A549 (cell line): Measurements from ENCODE around the gene CD96.

Source experiments
- EP300 ChIP-seq, 2 experiments: fragments of >200 bp; sonication (Bioruptor Twin); formaldehyde crosslinking; IDR thresholded peaks; 2 replicates in 1 of 2; 3 replicates in 1 of 2; pipeline ENCODE4 v1.6.1; 2016 to 2017
- JUN ChIP-seq, 2 experiments: fragments of >200 bp; sonication (Bioruptor Twin); formaldehyde crosslinking; IDR thresholded peaks; 2 replicates in 1 of 2; 3 replicates in 1 of 2; pipeline ENCODE4 v1.6.1; 2016 to 2017
- JUNB ChIP-seq: fragments of >200 bp; sonication (Bioruptor Twin); formaldehyde crosslinking; IDR thresholded peaks from 2 replicates; pipeline ENCODE4 v1.6.1; 2016
- MYC ChIP-seq: IDR thresholded peaks from 2 replicates; pipeline ENCODE4 v1.6.1; 2012; ENCODE audit warnings: mild to moderate bottlenecking, inconsistent platforms, low read length, improper control_type of control experiment, borderline replicate concordance
- POLR2A ChIP-seq: IDR thresholded peaks from 2 replicates; pipeline ENCODE4 v1.6.1; 2012; ENCODE audit warnings: mild to moderate bottlenecking, low read length
- POLR2AphosphoS2 ChIP-seq: conservative IDR thresholded peaks from 2 replicates; pipeline ENCODE4 v1.6.1; 2012; ENCODE audit warnings: low read length, improper control_type of control experiment, inconsistent platforms
- RAD21 ChIP-seq, 2 experiments: fragments of >200 bp in 1 of 2; sonication (Bioruptor Twin) in 1 of 2; formaldehyde crosslinking in 1 of 2; IDR thresholded peaks in 1 of 2; conservative IDR thresholded peaks in 1 of 2; 2 replicates in 1 of 2; 3 replicates in 1 of 2; pipeline ENCODE4 v1.6.1; 2012 to 2018; ENCODE audit warnings: inconsistent platforms in 1 of 2
- RARB ChIP-seq: fragments of 250-450 bp; sonication (Bioruptor Pico); IDR thresholded peaks from 2 replicates; pipeline ENCODE4 v1.8.0; 2021; ENCODE audit warnings: mild to moderate bottlenecking, moderate library complexity
- TP53 ChIP-seq: fragments of 250-450 bp; sonication (Bioruptor Pico); IDR thresholded peaks from 2 replicates; pipeline ENCODE4 v1.5.0; 2021; ENCODE audit warnings: mild to moderate bottlenecking, moderate library complexity
- TF ChIP-seq, protein P1 (sequence below): fragments of >200 bp; sonication (Bioruptor Twin); formaldehyde crosslinking; IDR thresholded peaks from 3 replicates; pipeline ENCODE4 v1.5.1; 2016
- TF ChIP-seq, protein P2 (sequence below): fragments of 450-650 bp; IDR thresholded peaks from 2 replicates; pipeline ENCODE4 v1.6.1; 2014; ENCODE audit warnings: antibody characterized with exemption
- TF ChIP-seq, protein P3 (sequence below): fragments of 200-600 bp; sonication (generic); IDR thresholded peaks from 2 replicates; pipeline ENCODE4 v1.6.1; 2016; ENCODE audit warnings: antibody characterized with exemption, mild to moderate bottlenecking, moderate library complexity

DNA sequence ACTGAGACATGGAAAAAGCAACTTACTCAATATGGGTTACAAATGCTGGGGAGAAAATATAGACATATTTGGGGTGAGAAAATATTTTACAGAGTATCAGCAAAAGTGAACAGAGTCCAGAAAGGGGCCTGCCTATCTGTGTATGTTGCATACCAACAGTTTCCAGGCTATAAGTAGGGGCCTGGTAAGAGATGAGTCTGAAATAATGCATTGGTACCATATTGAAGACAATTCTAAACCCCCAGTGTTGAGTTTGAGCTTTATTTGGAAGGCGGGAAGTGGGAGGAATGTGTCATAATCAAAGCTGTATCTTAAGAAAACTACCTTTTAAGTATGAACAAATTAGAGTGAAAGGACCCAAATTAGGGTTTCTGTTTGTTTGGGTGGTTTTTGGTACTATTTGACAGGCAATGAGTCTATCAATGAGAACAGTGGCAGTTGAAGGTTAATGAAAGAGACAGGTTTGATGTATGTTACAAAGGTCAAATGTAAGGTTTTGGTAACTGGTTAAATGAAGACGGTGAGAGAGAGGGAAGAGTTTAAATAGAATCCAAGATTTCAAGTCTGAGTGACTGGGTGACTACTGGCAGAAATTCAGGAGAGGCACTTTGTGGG lies 159.4 kb downstream of the CD96 start:
- TF ChIP-seq, protein P1, sequence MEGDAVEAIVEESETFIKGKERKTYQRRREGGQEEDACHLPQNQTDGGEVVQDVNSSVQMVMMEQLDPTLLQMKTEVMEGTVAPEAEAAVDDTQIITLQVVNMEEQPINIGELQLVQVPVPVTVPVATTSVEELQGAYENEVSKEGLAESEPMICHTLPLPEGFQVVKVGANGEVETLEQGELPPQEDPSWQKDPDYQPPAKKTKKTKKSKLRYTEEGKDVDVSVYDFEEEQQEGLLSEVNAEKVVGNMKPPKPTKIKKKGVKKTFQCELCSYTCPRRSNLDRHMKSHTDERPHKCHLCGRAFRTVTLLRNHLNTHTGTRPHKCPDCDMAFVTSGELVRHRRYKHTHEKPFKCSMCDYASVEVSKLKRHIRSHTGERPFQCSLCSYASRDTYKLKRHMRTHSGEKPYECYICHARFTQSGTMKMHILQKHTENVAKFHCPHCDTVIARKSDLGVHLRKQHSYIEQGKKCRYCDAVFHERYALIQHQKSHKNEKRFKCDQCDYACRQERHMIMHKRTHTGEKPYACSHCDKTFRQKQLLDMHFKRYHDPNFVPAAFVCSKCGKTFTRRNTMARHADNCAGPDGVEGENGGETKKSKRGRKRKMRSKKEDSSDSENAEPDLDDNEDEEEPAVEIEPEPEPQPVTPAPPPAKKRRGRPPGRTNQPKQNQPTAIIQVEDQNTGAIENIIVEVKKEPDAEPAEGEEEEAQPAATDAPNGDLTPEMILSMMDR: no peak
- TF ChIP-seq POLR2A (no peak), RARB (CRISPR knock-in tag) (no peak), MYC (no peak), TP53 (no peak), JUNB (no peak), RAD21 (conservative IDR thresholded peaks at IDR 0.05 in 1 of 2, IDR thresholded peaks at IDR 0.05 in 1 of 2) (no peak), POLR2AphosphoS2 (no peak), JUN (IDR thresholded peaks at IDR 0.05) (no peak), EP300 (IDR thresholded peaks at IDR 0.05) (no peak)
- TF ChIP-seq, protein P2, sequence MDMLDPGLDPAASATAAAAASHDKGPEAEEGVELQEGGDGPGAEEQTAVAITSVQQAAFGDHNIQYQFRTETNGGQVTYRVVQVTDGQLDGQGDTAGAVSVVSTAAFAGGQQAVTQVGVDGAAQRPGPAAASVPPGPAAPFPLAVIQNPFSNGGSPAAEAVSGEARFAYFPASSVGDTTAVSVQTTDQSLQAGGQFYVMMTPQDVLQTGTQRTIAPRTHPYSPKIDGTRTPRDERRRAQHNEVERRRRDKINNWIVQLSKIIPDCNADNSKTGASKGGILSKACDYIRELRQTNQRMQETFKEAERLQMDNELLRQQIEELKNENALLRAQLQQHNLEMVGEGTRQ: no peak
- TF ChIP-seq, protein P3, sequence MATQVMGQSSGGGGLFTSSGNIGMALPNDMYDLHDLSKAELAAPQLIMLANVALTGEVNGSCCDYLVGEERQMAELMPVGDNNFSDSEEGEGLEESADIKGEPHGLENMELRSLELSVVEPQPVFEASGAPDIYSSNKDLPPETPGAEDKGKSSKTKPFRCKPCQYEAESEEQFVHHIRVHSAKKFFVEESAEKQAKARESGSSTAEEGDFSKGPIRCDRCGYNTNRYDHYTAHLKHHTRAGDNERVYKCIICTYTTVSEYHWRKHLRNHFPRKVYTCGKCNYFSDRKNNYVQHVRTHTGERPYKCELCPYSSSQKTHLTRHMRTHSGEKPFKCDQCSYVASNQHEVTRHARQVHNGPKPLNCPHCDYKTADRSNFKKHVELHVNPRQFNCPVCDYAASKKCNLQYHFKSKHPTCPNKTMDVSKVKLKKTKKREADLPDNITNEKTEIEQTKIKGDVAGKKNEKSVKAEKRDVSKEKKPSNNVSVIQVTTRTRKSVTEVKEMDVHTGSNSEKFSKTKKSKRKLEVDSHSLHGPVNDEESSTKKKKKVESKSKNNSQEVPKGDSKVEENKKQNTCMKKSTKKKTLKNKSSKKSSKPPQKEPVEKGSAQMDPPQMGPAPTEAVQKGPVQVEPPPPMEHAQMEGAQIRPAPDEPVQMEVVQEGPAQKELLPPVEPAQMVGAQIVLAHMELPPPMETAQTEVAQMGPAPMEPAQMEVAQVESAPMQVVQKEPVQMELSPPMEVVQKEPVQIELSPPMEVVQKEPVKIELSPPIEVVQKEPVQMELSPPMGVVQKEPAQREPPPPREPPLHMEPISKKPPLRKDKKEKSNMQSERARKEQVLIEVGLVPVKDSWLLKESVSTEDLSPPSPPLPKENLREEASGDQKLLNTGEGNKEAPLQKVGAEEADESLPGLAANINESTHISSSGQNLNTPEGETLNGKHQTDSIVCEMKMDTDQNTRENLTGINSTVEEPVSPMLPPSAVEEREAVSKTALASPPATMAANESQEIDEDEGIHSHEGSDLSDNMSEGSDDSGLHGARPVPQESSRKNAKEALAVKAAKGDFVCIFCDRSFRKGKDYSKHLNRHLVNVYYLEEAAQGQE: no peak
